Retina (tissue), 1 donor: ENCODE data around the gene NEB.

Experiments
- DNase-seq: peaks from one replicate; pipeline ENCODE4 v3.0.0-alpha.2; 2016

NEB gene

GRCh38 chr2:151733771-151734672, at the start of gene NEB:
NEB (minus strand) TSS chr2:151734476; CDS start chr2:151733156, 1,320 bp downstream.
- DNase-seq, result no peak

GRCh38 chr2:151783133-151783520, 48.9 kb upstream of the NEB start:
- DNase-seq, result no peak

GRCh38 chr2:151782378-151783132, 48.3 kb upstream of the NEB start:
- DNase-seq, result no peak

- no peak for DNase-seq
These were observed 47.4 kb upstream of the NEB start for GRCh38 chr2:151781642-151782041.

- DNase-seq, result no peak
These were observed 46.7 kb upstream of the NEB start for GRCh38 chr2:151780938-151781337.

GRCh38 chr2:151777935-151778334, 43.7 kb upstream of the NEB start:
- no peak for DNase-seq

- DNase-seq, result no peak
These were observed 43.2 kb upstream of the NEB start for GRCh38 chr2:151777487-151777886.

- DNase-seq, result no peak
These were observed 42.1 kb upstream of the NEB start for GRCh38 chr2:151776367-151776766.

- DNase-seq, result no peak
These were observed 40.9 kb upstream of the NEB start for GRCh38 chr2:151775057-151775740.

GRCh38 chr2:151774506-151774905, 40.2 kb upstream of the NEB start:
- no peak for DNase-seq

- no peak for DNase-seq
These were observed 37.5 kb upstream of the NEB start for GRCh38 chr2:151771599-151772358.

GRCh38 chr2:151770995-151771394, 36.7 kb upstream of the NEB start:
- DNase-seq, result no peak

- DNase-seq, result no peak
These were observed 35.3 kb upstream of the NEB start for GRCh38 chr2:151769606-151770005.

- no peak for DNase-seq
These were observed 33.3 kb upstream of the NEB start for GRCh38 chr2:151767536-151767935.

- no peak for DNase-seq
These were observed 32.3 kb upstream of the NEB start for GRCh38 chr2:151766437-151767153.

- DNase-seq, result no peak
These were observed 31.6 kb upstream of the NEB start for GRCh38 chr2:151765760-151766410.

- DNase-seq, result no peak
These were observed 28.4 kb upstream of the NEB start for GRCh38 chr2:151762694-151763093.

GRCh38 chr2:151761687-151762086, 27.4 kb upstream of the NEB start:
- no peak for DNase-seq

- DNase-seq, result no peak
These were observed 26.9 kb upstream of the NEB start for GRCh38 chr2:151761193-151761592.

GRCh38 chr2:151760139-151760650, 25.9 kb upstream of the NEB start:
- DNase-seq, result peak; percentile 39

- no peak for DNase-seq
These were observed 24.5 kb upstream of the NEB start for GRCh38 chr2:151758744-151759143.
